WERI-Rb-1 (cell line): ENCODE data around the gene MARCHF2.

Experiments
- DNase-seq: peaks from one replicate; pipeline ENCODE4 v3.0.0-alpha.2; 2020
- H3K27ac ChIP-seq: fragments of 250-450 bp; sonication (Bioruptor Pico); 2 replicates; pipeline ENCODE4 v1.5.1; 2020; ENCODE audit warnings: mild to moderate bottlenecking, moderate library complexity
- H3K27me3 ChIP-seq: fragments of 250-450 bp; sonication (Bioruptor Pico); 2 replicates; pipeline ENCODE4 v1.5.1; 2021; ENCODE audit warnings: mild to moderate bottlenecking, low read depth, moderate library complexity; ENCODE audit not compliant: insufficient read depth, severe bottlenecking
- H3K36me3 ChIP-seq: fragments of 250-450 bp; sonication (Bioruptor Pico); 2 replicates; pipeline ENCODE4 v1.5.1; 2020; ENCODE audit warnings: mild to moderate bottlenecking, moderate library complexity
- H3K4me3 ChIP-seq: 2 replicates; pipeline ENCODE4 v1.5.1; 2011; ENCODE audit warnings: low read depth, mild to moderate bottlenecking, control low read depth, low read length
- H3K9me3 ChIP-seq: fragments of 250-450 bp; sonication (Bioruptor Pico); 2 replicates; pipeline ENCODE4 v1.5.1; 2021; ENCODE audit warnings: mild to moderate bottlenecking, moderate library complexity; ENCODE audit not compliant: severe bottlenecking
- CTCF ChIP-seq: IDR thresholded peaks from 2 replicates; pipeline ENCODE4 v1.5.1; 2011; ENCODE audit warnings: low read depth, mild to moderate bottlenecking, control low read depth, inconsistent platforms, low read length

MARCHF2 gene

GRCh38 chr19:8457209-8457608 lies 44.1 kb downstream of the MARCHF2 start:
- TF ChIP-seq CTCF: no peak
- Histone ChIP-seq H3K27me3 (no peaks in the 10 kb centered on the region), H3K9me3 (no peaks in the 10 kb centered on the region), H3K27ac (no peak overlapping the region), H3K4me3 (no peak overlapping the region), H3K36me3 (peaks cover 95% of the 10 kb centered on the region)
- no peak for DNase-seq

- Histone ChIP-seq H3K4me3 (no peak overlapping the region), H3K36me3 (peaks cover 94% of the 10 kb centered on the region), H3K27me3 (no peaks in the 10 kb centered on the region), H3K9me3 (no peaks in the 10 kb centered on the region), H3K27ac (no peak overlapping the region)
- no peak for TF ChIP-seq CTCF
- DNase-seq: no peak
Measured at GRCh38 chr19:8457827-8458226, 44.7 kb downstream of the MARCHF2 start.

- H3K27ac ChIP-seq: no peak overlapping the region
- DNase-seq: no peak
- peaks cover 95% of the 10 kb centered on the region for H3K36me3 ChIP-seq
- no peak for TF ChIP-seq CTCF
- no peaks in the 10 kb centered on the region for H3K27me3 ChIP-seq
- no peak overlapping the region for H3K4me3 ChIP-seq
- no peaks in the 10 kb centered on the region for H3K9me3 ChIP-seq
Measured at GRCh38 chr19:8458380-8458779, 45.3 kb downstream of the MARCHF2 start.

GRCh38 chr19:8459095-8459494 lies 46.0 kb downstream of the MARCHF2 start:
- Histone ChIP-seq H3K9me3 (no peaks in the 10 kb centered on the region), H3K27me3 (no peaks in the 10 kb centered on the region), H3K27ac (no peak overlapping the region), H3K4me3 (no peak overlapping the region), H3K36me3 (peaks cover 95% of the 10 kb centered on the region)
- no peak for TF ChIP-seq CTCF
- DNase-seq: no peak

DNA sequence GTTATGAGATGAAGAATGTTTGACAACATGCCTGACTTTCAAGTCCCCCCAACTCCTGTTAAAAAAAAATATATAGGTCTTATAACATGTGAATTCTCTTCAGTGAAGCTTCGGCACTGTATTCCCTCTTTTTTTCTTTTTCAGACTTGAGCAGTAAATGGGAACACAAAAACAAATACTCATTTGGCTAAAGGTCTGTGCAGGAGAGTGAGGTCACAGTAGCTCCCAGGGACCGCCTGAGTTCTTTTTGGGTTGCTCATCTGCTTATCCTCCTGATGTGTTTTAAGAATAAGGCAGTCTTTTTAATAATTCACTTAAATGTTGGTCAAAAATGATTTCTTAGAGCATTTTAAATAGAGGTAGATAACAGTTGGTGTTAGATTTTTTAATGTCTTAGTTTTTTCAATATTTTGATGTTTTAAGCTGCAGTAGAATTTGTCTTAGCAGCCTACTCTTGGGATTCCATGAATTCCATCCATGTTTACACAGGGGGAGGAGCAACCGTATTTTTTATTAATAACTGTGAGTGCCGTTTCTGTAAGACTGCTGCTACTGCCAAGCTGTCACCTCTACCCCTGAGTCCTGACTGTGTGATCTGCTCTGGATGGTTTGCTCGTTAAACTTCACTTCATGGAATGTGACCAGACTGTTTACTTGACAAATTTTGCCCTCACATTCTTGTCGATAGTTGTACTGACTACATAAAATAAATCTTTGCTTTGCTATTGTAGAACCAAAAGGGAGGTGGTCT lies 46.6 kb downstream of the MARCHF2 start:
- Histone ChIP-seq H3K27me3 (no peaks in the 10 kb centered on the region), H3K4me3 (no peak overlapping the region), H3K9me3 (no peaks in the 10 kb centered on the region), H3K36me3 (peaks cover 97% of the 10 kb centered on the region), H3K27ac (no peak overlapping the region)
- DNase-seq: no peak
- TF ChIP-seq CTCF: no peak
